PFSK-1 (cell line): ENCODE data around the gene PFDN6.

Experiments
- FOXP2 ChIP-seq: optimal IDR thresholded peaks from 2 replicates; pipeline ENCODE3; 2011; ENCODE audit warnings: borderline replicate concordance, control low read depth, inconsistent platforms; ENCODE audit not compliant: insufficient read depth; ENCODE audit errors: extremely low read length, extremely low read depth
- POLR2AphosphoS5 ChIP-seq: IDR thresholded peaks from 2 replicates; pipeline ENCODE4 v1.6.1; 2012; ENCODE audit warnings: low read depth, mild to moderate bottlenecking, control low read depth, low read length, moderate library complexity
- SIN3A ChIP-seq: IDR thresholded peaks from 2 replicates; pipeline ENCODE4 v1.6.1; 2012; ENCODE audit warnings: mild to moderate bottlenecking, low read length, moderate library complexity, borderline replicate concordance; ENCODE audit not compliant: insufficient read depth
- TAF1 ChIP-seq: IDR thresholded peaks from 2 replicates; pipeline ENCODE4 v1.6.1; 2012; ENCODE audit warnings: low read length, control low read depth, borderline replicate concordance; ENCODE audit not compliant: insufficient read depth
- TF ChIP-seq, protein P1 (sequence below), 2 experiments: IDR thresholded peaks; 2 replicates each; pipeline versions ENCODE4 v1.6.1 to v1.8.0; 2011 to 2012; ENCODE audit warnings: low read depth in 2 of 2, low read length in 2 of 2, control low read depth in 1 of 2, inconsistent platforms in 1 of 2, mild to moderate bottlenecking in 1 of 2, moderate library complexity in 1 of 2; ENCODE audit not compliant: insufficient read depth in 1 of 2

DNA sequence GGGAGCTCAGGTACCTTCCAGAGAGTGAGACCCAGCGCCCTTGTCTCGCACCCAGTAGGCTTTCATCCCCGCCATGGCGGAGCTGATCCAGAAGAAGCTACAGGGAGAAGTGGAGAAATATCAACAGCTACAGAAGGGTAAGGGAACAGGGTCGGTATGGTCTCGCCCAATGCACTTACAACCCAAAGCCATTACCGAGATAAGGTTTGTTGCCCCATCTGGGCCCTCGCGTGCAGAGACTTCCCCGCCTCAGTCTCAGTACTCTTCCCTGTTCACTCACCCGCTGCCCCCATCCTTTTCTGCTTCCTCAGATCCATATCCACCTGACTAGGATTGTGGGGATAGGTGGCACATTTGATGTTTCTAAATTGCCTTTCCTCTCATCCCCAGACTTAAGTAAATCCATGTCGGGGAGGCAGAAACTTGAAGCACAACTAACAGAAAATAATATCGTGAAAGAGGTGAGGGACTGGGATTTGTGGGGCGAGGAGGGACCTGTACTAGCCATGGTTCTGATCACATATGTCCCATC, 449 bp downstream of the PFDN6 start:
- no peak for TF ChIP-seq FOXP2
- no peak for TF ChIP-seq POLR2AphosphoS5
- no peak for TF ChIP-seq TAF1
- TF ChIP-seq, protein P1, sequence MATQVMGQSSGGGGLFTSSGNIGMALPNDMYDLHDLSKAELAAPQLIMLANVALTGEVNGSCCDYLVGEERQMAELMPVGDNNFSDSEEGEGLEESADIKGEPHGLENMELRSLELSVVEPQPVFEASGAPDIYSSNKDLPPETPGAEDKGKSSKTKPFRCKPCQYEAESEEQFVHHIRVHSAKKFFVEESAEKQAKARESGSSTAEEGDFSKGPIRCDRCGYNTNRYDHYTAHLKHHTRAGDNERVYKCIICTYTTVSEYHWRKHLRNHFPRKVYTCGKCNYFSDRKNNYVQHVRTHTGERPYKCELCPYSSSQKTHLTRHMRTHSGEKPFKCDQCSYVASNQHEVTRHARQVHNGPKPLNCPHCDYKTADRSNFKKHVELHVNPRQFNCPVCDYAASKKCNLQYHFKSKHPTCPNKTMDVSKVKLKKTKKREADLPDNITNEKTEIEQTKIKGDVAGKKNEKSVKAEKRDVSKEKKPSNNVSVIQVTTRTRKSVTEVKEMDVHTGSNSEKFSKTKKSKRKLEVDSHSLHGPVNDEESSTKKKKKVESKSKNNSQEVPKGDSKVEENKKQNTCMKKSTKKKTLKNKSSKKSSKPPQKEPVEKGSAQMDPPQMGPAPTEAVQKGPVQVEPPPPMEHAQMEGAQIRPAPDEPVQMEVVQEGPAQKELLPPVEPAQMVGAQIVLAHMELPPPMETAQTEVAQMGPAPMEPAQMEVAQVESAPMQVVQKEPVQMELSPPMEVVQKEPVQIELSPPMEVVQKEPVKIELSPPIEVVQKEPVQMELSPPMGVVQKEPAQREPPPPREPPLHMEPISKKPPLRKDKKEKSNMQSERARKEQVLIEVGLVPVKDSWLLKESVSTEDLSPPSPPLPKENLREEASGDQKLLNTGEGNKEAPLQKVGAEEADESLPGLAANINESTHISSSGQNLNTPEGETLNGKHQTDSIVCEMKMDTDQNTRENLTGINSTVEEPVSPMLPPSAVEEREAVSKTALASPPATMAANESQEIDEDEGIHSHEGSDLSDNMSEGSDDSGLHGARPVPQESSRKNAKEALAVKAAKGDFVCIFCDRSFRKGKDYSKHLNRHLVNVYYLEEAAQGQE (IDR thresholded peaks at IDR 0.05; ENCODE audit: insufficient read depth in 1 of 2, low read depth in 2 of 2, low read length in 2 of 2), result no peak
- TF ChIP-seq SIN3A, result no peak
